ENCODE data around the gene PODXL2.

GRCh38 chr3:127697551-127698240 is 68.7 kb downstream of the PODXL2 start:
- TF ChIP-seq POLR2AphosphoS5 (IDR thresholded peaks at IDR 0.05; ENCODE audit: low read depth, low read length) (no peak), CTCF (IDR thresholded peaks at IDR 0.05 in 2 of 3, conservative IDR thresholded peaks at IDR 0.05 in 1 of 3; ENCODE audit: borderline replicate concordance in 1 of 3, insufficient read depth in 1 of 3, low read depth in 2 of 3, low read length in 2 of 3) (no peak), SRF (IDR thresholded peaks at IDR 0.05; ENCODE audit: low read depth) (no peak), POLR2A (IDR thresholded peaks at IDR 0.05; ENCODE audit: borderline replicate concordance, extremely low read depth, insufficient read depth, insufficient read length) (no peak), EZH2phosphoT487 (IDR thresholded peaks at IDR 0.05; ENCODE audit: borderline replicate concordance) (no peak), CBX3 (IDR thresholded peaks at IDR 0.05; ENCODE audit: low read depth) (no peak), ELF1 (IDR thresholded peaks at IDR 0.05; ENCODE audit: borderline replicate concordance, low read depth) (no peak), RAD21 (IDR thresholded peaks at IDR 0.05; ENCODE audit: low read depth) (no peak), MAX (IDR thresholded peaks at IDR 0.05) (no peak)
